BE2C (cell line): ENCODE results near the gene ADISSP.

Experiments
- DNase-seq: peaks from one replicate; pipeline ENCODE4 v3.0.0-alpha.2; 2020
- H3K27me3 ChIP-seq: fragments of 250-450 bp; sonication (Bioruptor Pico); 2 replicates; pipeline ENCODE4 v1.5.1; 2020; ENCODE audit warnings: mild to moderate bottlenecking
- H3K36me3 ChIP-seq: fragments of 250-450 bp; sonication (Bioruptor Pico); 2 replicates; pipeline ENCODE4 v1.5.1; 2020; ENCODE audit warnings: mild to moderate bottlenecking
- H3K4me1 ChIP-seq: fragments of 250-450 bp; sonication (Bioruptor Pico); 2 replicates; pipeline ENCODE4 v1.5.1; 2020
- H3K4me3 ChIP-seq: 2 replicates; pipeline ENCODE4 v1.5.1; 2011; ENCODE audit warnings: low read depth, low read length
- H3K9me3 ChIP-seq: fragments of 250-450 bp; sonication (Bioruptor Pico); 2 replicates; pipeline ENCODE4 v1.5.1; 2020
- CTCF ChIP-seq: IDR thresholded peaks from 2 replicates; pipeline ENCODE4 v1.5.1; 2012; ENCODE audit warnings: mild to moderate bottlenecking, low read depth, low read length

Gene ADISSP

DNA sequence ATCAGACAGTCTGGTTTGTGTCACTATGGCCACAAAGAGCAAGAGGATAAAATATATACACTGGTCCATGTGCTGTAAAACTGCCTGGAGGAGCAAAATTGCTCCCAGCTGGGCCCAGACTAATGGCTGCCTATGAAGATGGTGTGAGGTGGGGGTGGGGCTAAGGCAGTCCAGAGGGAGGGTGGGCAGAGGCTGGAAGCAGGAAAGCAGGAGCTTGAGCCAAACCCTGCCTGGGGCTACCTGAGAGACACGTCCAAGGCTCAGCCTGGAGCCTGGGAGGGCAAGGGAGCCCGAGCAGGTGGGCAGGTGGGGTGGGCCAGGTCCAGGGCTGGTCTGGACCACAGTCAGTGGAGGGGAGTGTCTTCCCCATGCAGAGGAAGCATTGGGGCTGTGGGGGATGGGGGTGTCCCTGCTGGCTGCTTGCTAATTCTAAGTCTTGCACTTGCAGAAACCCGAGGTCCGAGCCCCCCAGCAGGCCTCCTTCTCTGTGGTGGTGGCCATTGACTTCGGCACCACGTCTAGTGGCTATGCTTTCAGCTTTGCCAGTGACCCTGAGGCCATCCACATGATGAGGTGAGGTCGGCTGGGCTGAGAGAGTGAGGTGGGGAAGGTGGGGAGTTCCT is 25.6 kb downstream of the ADISSP start:
- Histone ChIP-seq H3K36me3 (no peaks in the 10 kb centered on the region), H3K9me3 (no peaks in the 10 kb centered on the region), H3K4me1 (peaks cover 2% of the 10 kb centered on the region; the same call in 1 of the 2 replicates), H3K4me3 (no peak overlapping the region), H3K27me3 (no peaks in the 10 kb centered on the region)
- no peak for TF ChIP-seq CTCF
- DNase-seq, result no peak

DNA sequence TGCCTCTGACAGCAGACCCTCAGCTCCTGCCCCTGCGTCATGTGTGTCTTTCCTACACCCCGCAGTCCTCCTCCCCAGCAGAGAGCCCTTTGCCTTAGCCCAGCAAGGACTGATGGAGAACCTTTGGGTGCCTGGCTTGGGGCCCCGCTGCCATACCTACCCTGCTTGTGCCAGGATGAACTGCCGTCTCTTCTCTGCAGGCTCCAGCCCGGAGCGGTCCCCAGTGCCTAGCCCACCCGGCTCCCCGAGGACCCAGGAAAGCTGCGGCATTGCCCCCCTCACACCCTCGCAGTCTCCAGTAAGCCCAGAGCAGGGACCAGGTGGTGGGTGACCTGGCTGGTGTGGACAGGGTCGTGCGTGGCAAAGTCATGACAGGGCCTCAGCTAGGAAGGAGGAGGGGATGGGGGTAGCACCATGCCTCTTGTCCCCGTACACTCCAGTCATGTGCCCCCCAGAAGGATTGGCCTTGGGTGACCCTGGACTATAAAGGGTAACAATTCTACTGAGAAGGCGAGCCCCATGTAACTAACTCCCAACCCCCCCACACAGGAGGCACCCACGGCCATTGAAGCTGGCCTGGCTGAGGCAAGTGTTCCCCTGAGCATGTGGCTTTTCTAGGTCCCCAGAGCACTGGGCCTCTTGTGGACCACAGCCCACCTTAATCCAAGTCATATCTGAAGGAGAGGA is 26.8 kb downstream of the ADISSP start:
- no peaks in the 10 kb centered on the region for H3K36me3 ChIP-seq
- no peaks in the 10 kb centered on the region for H3K9me3 ChIP-seq
- DNase-seq, result no peak
- no peak overlapping the region for H3K4me3 ChIP-seq
- no peak for TF ChIP-seq CTCF
- no peaks in the 10 kb centered on the region for H3K27me3 ChIP-seq
- H3K4me1 ChIP-seq, result peaks cover 2% of the 10 kb centered on the region; the same call in 1 of the 2 replicates

DNA sequence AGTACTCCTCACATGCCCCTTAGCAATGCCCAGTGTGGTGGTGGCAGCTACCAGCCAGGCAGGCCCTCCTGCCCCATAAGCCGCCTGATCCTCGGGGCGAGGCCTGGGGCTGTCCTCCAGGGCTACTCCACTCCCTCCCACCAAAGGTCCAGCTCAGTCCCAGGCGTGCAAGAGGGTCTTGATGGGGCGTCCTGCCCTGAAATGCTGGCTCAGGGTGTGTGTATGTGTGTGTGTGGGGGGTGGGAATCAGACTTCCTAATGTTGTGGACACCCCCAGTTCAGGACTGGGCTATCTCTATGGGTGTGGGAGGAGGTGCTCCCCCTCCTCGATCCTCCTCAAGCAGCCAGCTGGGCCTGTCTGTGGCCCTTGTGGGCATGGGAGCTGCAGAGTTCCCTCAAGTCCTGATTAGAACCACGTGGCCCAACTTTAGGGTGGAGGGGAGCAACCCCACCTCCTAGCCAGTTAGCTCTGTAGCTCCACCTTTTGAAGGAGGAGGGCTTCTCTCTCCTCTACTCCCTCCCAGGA is 27.6 kb downstream of the ADISSP start:
- Histone ChIP-seq H3K36me3 (no peaks in the 10 kb centered on the region), H3K9me3 (no peaks in the 10 kb centered on the region), H3K4me1 (peaks cover 2% of the 10 kb centered on the region; the same call in 1 of the 2 replicates), H3K4me3 (no peak overlapping the region), H3K27me3 (no peaks in the 10 kb centered on the region)
- no peak for DNase-seq
- no peak for TF ChIP-seq CTCF

- Histone ChIP-seq H3K4me3 (no peak overlapping the region), H3K27me3 (no peaks in the 10 kb centered on the region), H3K36me3 (no peaks in the 10 kb centered on the region), H3K9me3 (no peaks in the 10 kb centered on the region), H3K4me1 (peaks cover 2% of the 10 kb centered on the region; the same call in 1 of the 2 replicates)
- no peak for TF ChIP-seq CTCF
- DNase-seq, result no peak
These were observed 28.3 kb downstream of the ADISSP start for GRCh38 chr20:3739054-3739925.

DNA sequence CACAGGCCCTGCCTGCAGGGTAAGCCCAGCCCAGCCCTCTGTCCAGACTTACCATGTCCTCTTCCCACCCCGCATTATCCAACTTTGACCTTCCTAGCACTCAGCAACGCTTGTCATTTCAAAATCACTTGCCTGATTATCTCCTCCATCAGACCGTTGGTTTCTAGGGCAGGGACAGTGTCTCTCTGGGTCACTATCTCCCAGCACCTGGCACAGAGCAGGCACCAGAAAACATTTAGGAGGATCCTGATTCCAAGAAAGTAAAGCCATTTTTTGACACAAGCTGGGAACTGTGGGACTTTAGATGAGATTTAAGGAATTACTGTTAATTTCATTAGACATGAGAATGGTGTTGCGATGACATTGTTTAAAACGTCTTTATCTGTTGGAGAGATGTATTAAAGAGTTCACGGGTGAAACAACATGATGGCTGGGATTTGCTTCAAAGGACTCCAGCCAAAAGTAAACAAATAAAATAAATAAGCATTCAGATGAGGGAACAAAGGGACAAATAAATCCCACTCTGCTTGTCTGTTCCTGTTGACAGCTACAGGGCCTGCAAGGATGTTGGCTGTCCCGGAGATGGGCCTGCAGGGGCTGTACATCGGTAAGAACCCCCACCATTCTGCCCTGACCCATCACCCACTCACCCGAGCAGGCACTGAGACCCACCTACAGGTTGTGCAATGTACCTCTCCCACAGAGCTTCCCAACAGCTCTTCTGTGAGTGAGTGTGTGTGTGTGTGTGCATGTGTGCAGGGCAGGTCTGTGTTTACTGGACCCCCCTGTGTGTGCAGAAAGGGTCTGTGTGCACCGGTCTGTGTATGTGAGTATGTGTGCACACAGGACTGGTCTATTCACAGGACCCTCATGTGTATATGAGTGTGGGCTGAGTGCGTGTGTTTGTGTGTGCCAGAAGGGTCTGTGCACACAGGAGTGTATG is 29.2 kb downstream of the ADISSP start:
- no peak for TF ChIP-seq CTCF

More for the DNA sequence above, 29.2 kb downstream of the ADISSP start:
- H3K4me3 ChIP-seq, result no peak overlapping the region
- no peaks in the 10 kb centered on the region for H3K9me3 ChIP-seq
- H3K4me1 ChIP-seq, result peaks cover 2% of the 10 kb centered on the region; the same call in 1 of the 2 replicates
- no peaks in the 10 kb centered on the region for H3K27me3 ChIP-seq
- H3K36me3 ChIP-seq, result no peaks in the 10 kb centered on the region
- no peak for DNase-seq
